ENCODE data around the gene TSPAN14. TPM values are rescaled to one million over a fixed set of nuclear protein-coding genes. Genes with fewer than 3 reads are reported as not detected.

TSPAN14 gene
- total RNA-seq, 1 experiment from 2014 or later: 46.8 TPM

DNA sequence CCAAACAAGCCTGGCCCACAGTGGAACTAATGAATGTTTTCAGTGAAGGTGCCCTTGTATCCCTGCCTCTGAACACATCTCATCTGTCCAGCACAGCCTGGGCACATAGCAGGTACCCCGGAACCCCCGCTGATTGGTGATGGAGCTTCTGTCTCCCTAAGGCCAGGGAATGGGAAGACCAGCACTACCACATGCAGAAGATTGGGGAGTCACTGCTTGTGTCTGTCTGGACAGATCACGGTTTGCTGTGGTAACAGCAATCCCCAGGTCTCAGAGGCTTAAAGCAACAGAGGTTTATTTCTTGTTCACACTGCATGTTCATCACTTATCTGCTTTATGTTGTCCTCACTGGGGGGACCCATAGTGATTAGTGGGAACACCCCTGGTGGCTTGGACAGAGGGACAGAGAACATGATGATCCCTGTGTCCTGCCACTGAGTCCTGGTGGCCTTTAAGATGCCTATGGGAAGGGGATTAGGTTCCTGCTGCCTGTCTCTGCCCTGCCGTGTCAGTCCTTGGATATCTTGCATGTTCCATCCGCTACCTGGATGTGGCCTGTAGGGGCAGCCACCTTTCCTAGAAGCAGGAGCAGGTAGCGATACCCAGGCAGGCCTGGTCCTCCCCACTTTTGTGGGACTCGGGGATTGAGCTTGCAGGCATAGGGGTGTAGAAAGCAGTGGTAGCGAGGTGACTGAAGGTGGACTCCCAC is 3.6 kb downstream of the TSPAN14 start:
- Histone ChIP-seq H3K56ac (ENCODE audit: insufficient read length, low read depth, low read length) (no peak overlapping the region), H2BK5ac (ENCODE audit: insufficient read length, low read length) (no peak overlapping the region), H2AFZ (ENCODE audit: low read length) (no peak overlapping the region), H3K9ac (ENCODE audit: extremely low read depth, insufficient read length, low read length) (no peak overlapping the region), H2BK120ac (ENCODE audit: low read depth, low read length, poor library complexity, severe bottlenecking) (no peak overlapping the region), H3K79me1 (ENCODE audit: insufficient read depth, low read depth, low read length, poor library complexity, severe bottlenecking) (peaks cover 9% of the 10 kb centered on the region), H3K27me3 (ENCODE audit: insufficient read depth, low read length) (no peaks in the 10 kb centered on the region; the same call in 1 of the 2 replicates), H3K4me1 (ENCODE audit: insufficient read depth, low read length) (peaks cover 23% of the 10 kb centered on the region), H3K14ac (ENCODE audit: insufficient read depth, low read length) (no peak overlapping the region), H3K18ac (ENCODE audit: insufficient read length, low read depth, low read length) (no peak overlapping the region), H2BK20ac (ENCODE audit: low read depth, low read length, poor library complexity, severe bottlenecking) (no peak overlapping the region), H4K91ac (ENCODE audit: insufficient read length, low read depth, low read length) (no peak overlapping the region), H4K5ac (ENCODE audit: insufficient read length, low read depth, low read length) (no peak overlapping the region), H2BK15ac (ENCODE audit: low read depth, low read length) (no peak overlapping the region), H3T11ph (ENCODE audit: low read length) (no peak overlapping the region), H3K4me2 (ENCODE audit: insufficient read depth, insufficient read length, low read length) (no peak overlapping the region), H4K20me1 (ENCODE audit: control insufficient read depth, insufficient read depth, insufficient read length) (peaks cover 9% of the 10 kb centered on the region), H4K8ac (replicated peaks; ENCODE audit: insufficient read length, low read depth, low read length) (no peak overlapping the region), H3K23ac (ENCODE audit: insufficient read length, low read depth, low read length) (no peak overlapping the region), H2AK5ac (ENCODE audit: insufficient read length, low read length) (no peak overlapping the region), H3K4ac (ENCODE audit: low read depth, low read length) (no peak overlapping the region), H3K27ac (ENCODE audit: insufficient read length, low read depth, low read length) (no peak overlapping the region), H3K79me2 (ENCODE audit: insufficient read depth, low read length) (peaks cover 26% of the 10 kb centered on the region; the same call in 1 of the 2 replicates), H2BK12ac (ENCODE audit: insufficient read length, low read depth, low read length) (no peak overlapping the region), H3K23me2 (ENCODE audit: insufficient read length, low read depth, low read length, poor library complexity, severe bottlenecking) (peaks cover 13% of the 10 kb centered on the region), H3K9me3 (ENCODE audit: control insufficient read depth, low read depth, low read length) (no peaks in the 10 kb centered on the region)
- DNase-seq: peak; percentile 69
- H3K36me3 Mint-ChIP-seq (ENCODE audit: insufficient read depth in 1 of 3, low read depth in 3 of 3): peaks cover 0 to 2% (median 0%) of the 10 kb centered on the region in 3 experiments; a peak in 2 of 7 replicates
- no peaks in the 10 kb centered on the region for H3K9me3 Mint-ChIP-seq
- peaks cover 71 to 74% of the 10 kb centered on the region in 2 experiments for H3K4me1 Mint-ChIP-seq
- TF ChIP-seq, protein P1, sequence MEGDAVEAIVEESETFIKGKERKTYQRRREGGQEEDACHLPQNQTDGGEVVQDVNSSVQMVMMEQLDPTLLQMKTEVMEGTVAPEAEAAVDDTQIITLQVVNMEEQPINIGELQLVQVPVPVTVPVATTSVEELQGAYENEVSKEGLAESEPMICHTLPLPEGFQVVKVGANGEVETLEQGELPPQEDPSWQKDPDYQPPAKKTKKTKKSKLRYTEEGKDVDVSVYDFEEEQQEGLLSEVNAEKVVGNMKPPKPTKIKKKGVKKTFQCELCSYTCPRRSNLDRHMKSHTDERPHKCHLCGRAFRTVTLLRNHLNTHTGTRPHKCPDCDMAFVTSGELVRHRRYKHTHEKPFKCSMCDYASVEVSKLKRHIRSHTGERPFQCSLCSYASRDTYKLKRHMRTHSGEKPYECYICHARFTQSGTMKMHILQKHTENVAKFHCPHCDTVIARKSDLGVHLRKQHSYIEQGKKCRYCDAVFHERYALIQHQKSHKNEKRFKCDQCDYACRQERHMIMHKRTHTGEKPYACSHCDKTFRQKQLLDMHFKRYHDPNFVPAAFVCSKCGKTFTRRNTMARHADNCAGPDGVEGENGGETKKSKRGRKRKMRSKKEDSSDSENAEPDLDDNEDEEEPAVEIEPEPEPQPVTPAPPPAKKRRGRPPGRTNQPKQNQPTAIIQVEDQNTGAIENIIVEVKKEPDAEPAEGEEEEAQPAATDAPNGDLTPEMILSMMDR (conservative IDR thresholded peaks at IDR 0.05): peak; percentile 59
- H3K27ac Mint-ChIP-seq: peak overlapping the region in 1 of 3 experiments; percentile 63; a peak in 1 of 7 replicates
- peak overlapping the region in 1 of 2 experiments; percentile 19; a peak in 2 of 5 replicates for H3K4me3 Mint-ChIP-seq
- no CpG with 5 or more reads among the region's 8 CpGs for WGBS (ENCODE audit: extremely low coverage, insufficient read length, low lambda C conversion rate)
- peaks cover 13% of the 10 kb centered on the region for H3K27me3 Mint-ChIP-seq (ENCODE audit: low read depth)
